Stimulated activated CD4-positive, alpha-beta T cell treated with anti-CD3 and anti-CD28 coated beads, Interleukin-2, amount 100 ng/mL, for 24 hours (primary cell): ENCODE data around the gene B4GALT5.
"Not testable (repeated sequence)": the region's sequence is repeated elsewhere in the genome, so short reads cannot be mapped to it uniquely, and the experiment has no call there.

Experiments used
- DNase-seq, 2 donors: peaks; one replicate each; pipeline ENCODE4 v3.0.0-alpha.2; 2020

B4GALT5 gene

GRCh38 chr20:49649672-49650071 lies 64.0 kb downstream of the B4GALT5 start:
- DNase-seq: no peak

GRCh38 chr20:49647550-49647949 lies 66.1 kb downstream of the B4GALT5 start:
- no peak for DNase-seq

GRCh38 chr20:49646528-49646927 lies 67.2 kb downstream of the B4GALT5 start:
- no peak for DNase-seq

GRCh38 chr20:49646126-49646525 lies 67.6 kb downstream of the B4GALT5 start:
- no peak for DNase-seq

DNA sequence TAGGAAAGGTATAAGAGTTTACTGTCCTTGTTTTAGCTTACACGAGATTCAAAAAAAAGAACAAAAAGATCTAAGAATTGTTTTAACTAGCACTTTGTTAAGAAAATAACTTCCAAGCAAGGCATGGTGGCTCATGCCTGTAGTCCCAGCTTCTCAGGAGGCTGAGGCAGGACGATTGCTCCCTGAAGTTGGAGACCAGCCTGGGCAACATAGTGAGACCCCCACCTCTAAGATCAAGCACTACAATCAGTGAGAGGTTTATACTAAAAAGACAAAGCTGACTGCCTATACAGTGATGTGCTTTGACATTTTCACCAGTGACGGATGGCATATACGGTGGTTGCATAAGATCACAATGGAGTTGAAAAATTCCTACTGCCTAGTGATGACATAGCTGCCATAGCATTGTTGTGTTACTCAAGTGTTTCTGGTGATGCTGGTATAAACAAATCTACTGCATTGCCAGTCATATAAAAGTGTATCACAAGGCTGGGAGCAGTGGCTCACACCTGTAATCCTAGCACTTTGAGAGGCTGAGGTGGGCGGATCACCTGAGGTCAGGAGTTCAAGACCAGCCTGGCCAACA lies 68.6 kb downstream of the B4GALT5 start:
- DNase-seq: no peak

DNA sequence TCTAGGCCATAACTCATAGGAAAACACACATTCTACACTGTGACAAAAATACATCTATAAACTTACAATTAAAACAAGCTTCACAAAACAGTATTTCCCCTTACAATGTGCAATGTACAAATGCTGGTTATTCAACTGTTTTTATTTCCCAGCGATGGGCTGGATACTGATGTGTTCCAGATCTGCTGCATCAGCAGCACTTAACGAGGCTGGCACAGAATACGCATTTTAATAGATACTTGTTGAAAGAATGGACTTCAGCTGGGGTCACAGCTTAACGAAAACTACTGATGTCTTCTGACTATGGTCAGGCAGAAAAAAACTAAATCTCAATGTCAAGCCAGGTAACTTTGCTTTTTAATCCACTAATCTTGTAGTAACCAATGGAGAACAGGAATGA lies 70.9 kb downstream of the B4GALT5 start:
- no peak for DNase-seq

GRCh38 chr20:49641683-49642656 lies 71.7 kb downstream of the B4GALT5 start:
- no peak for DNase-seq

GRCh38 chr20:49637046-49637637 lies 76.5 kb downstream of the B4GALT5 start:
- DNase-seq: no peak

DNA sequence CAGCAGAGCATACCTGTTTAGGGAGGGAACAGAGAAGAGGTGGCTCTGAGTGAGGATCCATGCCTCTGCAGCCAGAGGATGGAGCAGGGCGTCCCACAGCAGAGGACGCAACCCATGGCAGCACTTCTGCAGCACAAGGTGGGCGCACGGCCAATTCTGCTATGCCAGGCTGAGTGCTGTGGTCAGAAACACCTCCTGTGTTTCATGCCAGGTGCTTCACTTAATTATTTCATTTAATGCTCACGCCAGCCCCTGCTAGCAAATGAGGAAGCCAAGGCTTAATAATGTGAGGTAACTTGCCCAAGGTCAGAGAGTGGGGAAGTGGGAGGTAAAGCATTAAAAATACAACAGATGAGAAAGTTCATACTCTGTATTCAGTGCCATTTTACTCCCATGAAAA lies 77.2 kb downstream of the B4GALT5 start:
- no peak for DNase-seq

DNA sequence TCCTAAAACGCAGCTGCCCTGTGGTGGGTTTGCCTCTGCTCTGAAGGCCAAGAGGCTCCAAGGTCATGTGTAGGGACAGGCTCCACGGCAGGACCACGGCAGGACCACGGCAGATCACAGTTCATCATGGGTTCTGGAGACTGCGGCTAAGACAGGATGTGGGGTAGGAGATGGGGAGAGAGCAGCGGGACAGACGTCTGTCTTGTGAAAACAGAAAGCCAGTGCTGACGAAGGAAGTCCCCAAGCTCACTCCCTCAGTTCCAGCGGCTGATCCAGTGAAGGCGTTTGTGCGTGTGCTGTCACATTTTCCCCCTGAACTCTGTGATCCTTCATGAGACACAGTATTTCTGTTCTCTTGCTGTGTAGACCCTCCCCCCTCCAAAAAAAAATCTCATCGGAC lies 77.8 kb downstream of the B4GALT5 start:
- DNase-seq: no peak

GRCh38 chr20:49635166-49635565 lies 78.5 kb downstream of the B4GALT5 start:
- no peak for DNase-seq

- no peak for DNase-seq
Measured at GRCh38 chr20:49634116-49634515, 79.6 kb downstream of the B4GALT5 start.

DNA sequence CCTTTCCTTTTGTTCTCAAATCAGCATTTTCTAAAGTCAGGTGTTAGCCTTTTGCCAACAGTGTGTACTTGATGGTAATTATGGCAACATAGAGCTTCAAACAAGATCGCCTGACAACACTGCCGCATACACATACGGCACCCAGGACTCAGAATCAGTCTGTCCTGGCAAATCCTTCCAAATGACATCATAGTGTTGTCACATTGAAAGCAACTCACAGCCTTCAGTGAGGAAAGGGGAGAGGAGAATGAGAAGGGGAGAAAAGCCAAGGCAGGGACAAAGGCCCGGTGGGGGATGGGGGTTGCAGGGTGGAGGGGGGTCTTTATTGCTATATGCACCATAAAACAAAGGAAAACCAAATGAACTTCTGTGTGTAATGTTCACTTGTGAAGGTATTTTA lies 80.0 kb downstream of the B4GALT5 start:
- no peak for DNase-seq

- DNase-seq: no peak
Measured at GRCh38 chr20:49633023-49633422, 80.7 kb downstream of the B4GALT5 start.

DNA sequence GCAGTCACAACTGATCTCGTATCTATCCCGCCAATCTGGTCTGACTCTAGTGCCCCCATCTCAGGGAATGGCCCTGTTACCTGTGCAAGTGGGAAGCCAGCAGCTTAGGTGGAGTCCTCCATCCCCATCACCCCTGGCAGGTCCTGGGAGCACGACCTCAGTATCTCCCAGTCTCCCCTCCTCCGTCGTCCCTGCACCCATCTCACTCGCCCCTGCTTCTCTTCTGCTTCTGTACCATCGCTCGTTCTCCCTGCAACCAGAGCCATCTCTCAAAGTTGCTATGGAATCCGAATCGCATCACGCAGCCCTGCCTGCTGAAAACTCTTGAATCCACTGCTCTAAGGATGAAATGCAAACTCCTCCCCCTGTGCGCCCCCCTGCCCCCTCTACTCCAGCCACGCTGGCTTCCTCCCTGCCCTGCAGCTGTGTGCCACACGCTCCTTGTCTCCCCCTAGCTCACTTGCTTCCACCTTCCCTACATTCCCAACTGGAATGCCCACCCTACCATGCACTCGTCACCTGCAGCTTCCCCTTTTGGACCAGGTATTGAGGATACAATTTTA lies 81.7 kb downstream of the B4GALT5 start:
- DNase-seq: no peak

GRCh38 chr20:49631061-49631716 lies 82.5 kb downstream of the B4GALT5 start:
- DNase-seq: no peak

GRCh38 chr20:49630396-49630951 lies 83.2 kb downstream of the B4GALT5 start:
- DNase-seq: no peak

DNA sequence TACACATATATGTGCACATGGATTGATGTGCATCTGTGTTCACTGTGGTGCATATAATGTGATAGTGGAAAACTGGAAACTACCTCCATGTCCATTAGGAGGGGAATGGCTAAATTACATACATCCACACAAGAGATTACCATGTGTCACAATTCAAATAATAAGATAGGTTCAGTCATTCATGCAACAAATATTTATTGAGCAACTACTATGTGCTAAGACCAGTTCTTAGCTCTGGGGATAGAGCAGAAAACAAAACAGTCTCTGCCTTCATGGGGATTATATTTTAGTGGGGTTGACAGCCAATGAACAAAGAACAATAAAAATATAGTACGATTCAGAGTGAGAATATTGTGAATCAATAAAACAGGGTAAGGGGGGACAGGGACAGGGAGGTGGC lies 84.1 kb downstream of the B4GALT5 start:
- no peak for DNase-seq

DNA sequence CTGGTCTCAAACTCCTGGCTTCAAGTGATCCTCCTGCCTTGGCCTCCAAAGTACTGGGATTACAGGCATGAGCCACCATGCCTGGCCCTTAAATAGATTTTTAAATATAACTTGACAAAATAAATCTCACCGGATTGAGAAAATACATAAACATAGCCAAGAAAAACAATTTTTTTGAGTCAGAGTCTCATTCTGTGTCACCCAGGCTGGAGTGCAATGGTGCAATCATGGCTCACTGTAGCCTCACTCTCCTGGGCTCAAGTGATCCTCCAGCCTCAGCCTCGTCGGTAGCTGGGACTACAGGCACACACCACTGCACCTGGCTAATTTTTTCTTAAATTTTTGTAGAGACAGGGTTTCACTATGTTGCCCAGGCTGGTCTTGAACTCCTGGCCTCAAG lies 85.4 kb downstream of the B4GALT5 start:
- DNase-seq: not testable (repeated sequence)

DNA sequence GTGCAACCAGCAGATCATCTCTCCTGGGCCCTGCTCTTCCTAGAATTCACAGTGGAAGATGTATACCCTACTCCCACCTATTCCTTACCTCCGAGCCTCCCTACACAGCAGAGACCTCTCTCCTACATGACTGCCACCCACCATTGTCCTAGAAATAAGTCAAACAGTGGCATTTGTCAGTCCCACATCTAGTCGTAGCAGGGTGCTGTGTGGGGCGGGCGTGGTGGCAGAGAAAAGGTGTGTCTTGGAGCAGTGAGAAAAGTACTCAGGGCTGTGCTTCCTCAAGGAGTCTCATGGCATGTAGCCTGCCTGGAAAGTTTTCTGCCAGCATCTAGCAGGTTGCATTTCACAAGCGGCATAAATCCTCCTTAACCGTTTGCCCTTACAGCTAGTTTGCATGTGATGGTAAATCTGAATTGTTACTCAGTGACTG lies 86.3 kb downstream of the B4GALT5 start:
- no peak for DNase-seq

DNA sequence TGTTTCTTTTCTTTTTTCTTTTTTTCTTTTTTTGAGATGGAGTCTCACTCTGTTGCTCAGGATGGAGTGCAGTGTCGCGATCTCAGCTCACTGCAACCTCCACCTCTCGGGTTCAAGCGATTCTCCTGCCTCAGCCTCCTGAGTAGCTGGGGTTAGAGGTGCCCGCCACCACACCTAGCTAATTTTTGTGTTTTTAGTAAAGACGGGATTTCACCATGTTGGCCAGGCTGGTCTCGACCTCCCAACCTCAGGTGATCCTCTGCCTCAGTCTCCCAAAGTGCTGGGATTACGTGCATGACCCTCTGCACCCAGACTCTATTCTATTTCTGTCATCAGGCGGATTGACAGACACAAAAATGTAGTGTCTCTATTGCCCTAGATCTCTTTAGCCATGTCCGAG lies 88.7 kb downstream of the B4GALT5 start:
- DNase-seq: not testable (repeated sequence)

GRCh38 chr20:49624317-49624716 lies 89.4 kb downstream of the B4GALT5 start:
- DNase-seq: no peak

DNA sequence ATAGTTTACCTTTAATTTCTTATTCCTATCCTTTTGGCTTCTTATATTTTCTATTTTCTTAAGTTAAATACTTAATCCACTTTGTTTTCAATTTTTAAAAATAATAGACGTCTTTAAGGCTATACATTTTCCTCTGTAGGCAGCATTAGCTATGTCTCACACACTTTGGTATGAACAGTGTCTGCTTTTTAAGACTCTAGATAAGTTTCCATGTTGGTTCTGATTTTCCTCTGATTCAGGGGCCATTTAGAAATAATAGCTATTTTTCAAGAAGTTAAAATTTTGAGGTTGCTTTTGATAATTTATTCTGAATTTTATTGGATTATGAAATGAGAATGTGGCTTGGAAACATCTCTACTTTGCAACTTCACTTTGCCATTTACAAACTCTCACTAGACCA lies 91.4 kb downstream of the B4GALT5 start:
- no peak for DNase-seq
